ENCODE data around the gene ZNF277.

DNA sequence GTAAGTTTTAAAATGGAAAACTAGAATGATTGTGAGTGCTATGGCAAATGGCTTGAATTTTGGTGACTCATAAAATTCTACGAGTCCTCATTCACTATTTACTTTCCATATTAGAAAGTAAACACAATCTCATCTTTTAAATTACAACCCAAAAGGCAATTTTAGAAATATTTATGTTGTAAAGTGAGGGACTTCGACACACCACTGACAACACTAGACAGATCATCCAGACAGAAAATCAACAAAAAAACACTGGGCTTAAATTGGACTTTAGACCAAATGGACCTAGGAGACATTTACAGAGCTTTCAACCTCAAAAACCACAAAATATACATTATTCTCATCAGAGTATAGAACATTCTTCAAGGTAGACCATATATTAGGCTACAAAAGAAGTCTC, 30.1 kb downstream of the ZNF277 start:
- no peak for TF ChIP-seq CTCF (IDR thresholded peaks at IDR 0.05)
- TF ChIP-seq POLR2A (IDR thresholded peaks at IDR 0.05) = no peak
